ENCODE measurements around the gene LHX6. TPM values are rescaled to one million over a fixed set of nuclear protein-coding genes. Genes with fewer than 3 reads are reported as not detected.

Gene LHX6
- total and polyA plus RNA-seq, 2 of the 13 experiments (the other 11 are each of a cell fraction or from before 2014, with no cell fraction given) = 1.1 to 1.3 TPM

GRCh38 chr9:122264360-122265148 is 35.8 kb upstream of the LHX6 start, which contains the start of the genes MRRF and RBM18 (continued):
- TF ChIP-seq ARID3A (IDR thresholded peaks at IDR 0.05; ENCODE audit: low read depth, low read length) (0 out of 2 replicates have a peak, but pooled peaks have one; percentile 38), NFAT5 (CRISPR knock-in tag; IDR thresholded peaks at IDR 0.05) (peak; percentile 98), ZNF570 (CRISPR knock-in tag; IDR thresholded peaks at IDR 0.05; ENCODE audit: borderline replicate concordance) (peak; percentile 94; the same call in 1 of the 2 replicates), ZNF772 (CRISPR knock-in tag; IDR thresholded peaks at IDR 0.05) (peak; percentile 99), CAMTA2 (CRISPR knock-in tag; IDR thresholded peaks at IDR 0.05; ENCODE audit: borderline replicate concordance) (peak; percentile 97), PHF8 (CRISPR knock-in tag; IDR thresholded peaks at IDR 0.05) (peak; percentile 93), TGIF2 (CRISPR knock-in tag; IDR thresholded peaks at IDR 0.05) (peak; percentile 90), CSRNP1 (CRISPR knock-in tag; IDR thresholded peaks at IDR 0.05) (peak; percentile 98), ZHX2 (IDR thresholded peaks at IDR 0.05; ENCODE audit: low read depth) (peak; percentile 99), ZHX2 (CRISPR knock-in tag; IDR thresholded peaks at IDR 0.05; ENCODE audit: borderline replicate concordance) (peak; percentile 90; the same call in 1 of the 2 replicates), HOXD1 (CRISPR knock-in tag; IDR thresholded peaks at IDR 0.05) (peak; percentile 87; the same call in 1 of the 2 replicates), TRIM24 (CRISPR knock-in tag; IDR thresholded peaks at IDR 0.05) (no peak), ZNF563 (CRISPR knock-in tag; IDR thresholded peaks at IDR 0.05) (peak; percentile 99), ZNF251 (CRISPR knock-in tag; IDR thresholded peaks at IDR 0.05) (peak; percentile 93)

Measured in HepG2 (cell line).